ENCODE data around the gene XAGE2. TPM values are rescaled to one million over a fixed set of nuclear protein-coding genes. Genes with fewer than 3 reads are reported as not detected.

Gene XAGE2
- total RNA-seq, 2 donors from 2014 or later: not detected

- ATAC-seq (no peak), DNase-seq (no peak)
- Histone ChIP-seq H3K36me3 (replicated peaks in 1 of 2; ENCODE audit: insufficient read depth in 1 of 2, low read depth in 2 of 2) (no peaks in the 10 kb centered on the region), H3K4me3 (no peak overlapping the region), H3K9me3 (no peaks in the 10 kb centered on the region), H3K4me1 (no peaks in the 10 kb centered on the region), H3K27me3 (no peaks in the 10 kb centered on the region), H3K27ac (no peak overlapping the region)
- TF ChIP-seq CTCF (IDR thresholded peaks at IDR 0.05) (no peak), POLR2A (IDR thresholded peaks at IDR 0.05) (no peak)
- intact Hi-C loops (cut with DNase I): no loop called here
- 68 to 78% methylated on average over 4 to 6 of the region's 8 CpGs for WGBS, 2 donors
These were observed 41.9 kb downstream of the XAGE2 start for GRCh38 chrX:52410439-52411394.

- Histone ChIP-seq H3K9me3 (no peaks in the 10 kb centered on the region), H3K4me3 (no peak overlapping the region), H3K27ac (no peak overlapping the region), H3K4me1 (no peaks in the 10 kb centered on the region), H3K36me3 (replicated peaks in 1 of 2; ENCODE audit: insufficient read depth in 1 of 2, low read depth in 2 of 2) (no peaks in the 10 kb centered on the region), H3K27me3 (no peaks in the 10 kb centered on the region)
- no peak for DNase-seq
- intact Hi-C loops (cut with DNase I): no loop called here
- ATAC-seq: no peak
- TF ChIP-seq CTCF (IDR thresholded peaks at IDR 0.05) (no peak), POLR2A (IDR thresholded peaks at IDR 0.05) (no peak)
These were observed 46.5 kb downstream of the XAGE2 start for GRCh38 chrX:52415304-52415703.

GRCh38 chrX:52416816-52417215 is 48.0 kb downstream of the XAGE2 start:
- H3K4me3 ChIP-seq: no peak overlapping the region
- H3K36me3 ChIP-seq (replicated peaks in 1 of 2; ENCODE audit: insufficient read depth in 1 of 2, low read depth in 2 of 2): no peaks in the 10 kb centered on the region
- DNase-seq: no peak
- no peaks in the 10 kb centered on the region for H3K4me1 ChIP-seq
- 64 to 75% methylated on average over 3 of the region's 3 CpGs for WGBS, 2 donors
- H3K27ac ChIP-seq: no peak overlapping the region
- H3K27me3 ChIP-seq: no peaks in the 10 kb centered on the region
- intact Hi-C loops (cut with DNase I): no loop called here
- no peaks in the 10 kb centered on the region for H3K9me3 ChIP-seq
- TF ChIP-seq POLR2A (IDR thresholded peaks at IDR 0.05) (no peak), CTCF (IDR thresholded peaks at IDR 0.05) (no peak)
- ATAC-seq: no peak

- H3K27me3 ChIP-seq: no peaks in the 10 kb centered on the region
- no peaks in the 10 kb centered on the region for H3K36me3 ChIP-seq (replicated peaks in 1 of 2; ENCODE audit: insufficient read depth in 1 of 2, low read depth in 2 of 2)
- TF ChIP-seq POLR2A (IDR thresholded peaks at IDR 0.05): no peak
- no peak for TF ChIP-seq CTCF (IDR thresholded peaks at IDR 0.05)
- DNase-seq: no peak
- no peak for ATAC-seq
- H3K27ac ChIP-seq: no peak overlapping the region
- no peaks in the 10 kb centered on the region for H3K9me3 ChIP-seq
- 60 to 84% methylated on average over 4 to 8 of the region's 8 CpGs for WGBS, 2 donors
- no peaks in the 10 kb centered on the region for H3K4me1 ChIP-seq
- no peak overlapping the region for H3K4me3 ChIP-seq
- intact Hi-C loops (cut with DNase I): no loop called here
These were observed 52.1 kb downstream of the XAGE2 start for GRCh38 chrX:52420824-52421443.
